ENCODE data around the gene RPE. TPM values are rescaled to one million over a fixed set of nuclear protein-coding genes. Genes with fewer than 3 reads are reported as not detected.

The RPE gene
- total RNA-seq, 1 experiment from 2014 or later = 94.9 TPM

GRCh38 chr2:210054696-210055095 lies 52.3 kb downstream of the RPE start:
- no peak for DNase-seq
- CTCF ChIA-PET = no interaction called here
- no peak for TF ChIP-seq CTCF (IDR thresholded peaks at IDR 0.05; ENCODE audit: unreplicated experiment)
- Mint-ChIP-seq H3K27ac (ENCODE audit: unreplicated experiment) (no peak overlapping the region), H3K27me3 (ENCODE audit: unreplicated experiment) (no peaks in the 10 kb centered on the region), H3K4me1 (ENCODE audit: low read depth, unreplicated experiment) (no peaks in the 10 kb centered on the region), H3K4me3 (ENCODE audit: low read depth, unreplicated experiment) (no peak overlapping the region), H3K36me3 (ENCODE audit: insufficient read depth, unreplicated experiment) (peaks cover 46% of the 10 kb centered on the region), H3K9me3 (ENCODE audit: low read depth, unreplicated experiment) (peaks cover 3% of the 10 kb centered on the region)
- no TSS peak for BruUV-seq (replicated peaks)
- intact Hi-C loops (cut with micrococcal nuclease; ENCODE audit: unreplicated experiment) = no loop called here

- DNase-seq = no peak
- no peak overlapping the region for H3K27ac Mint-ChIP-seq (ENCODE audit: unreplicated experiment)
- H3K27me3 Mint-ChIP-seq (ENCODE audit: unreplicated experiment) = no peaks in the 10 kb centered on the region
- H3K9me3 Mint-ChIP-seq (ENCODE audit: low read depth, unreplicated experiment) = peaks cover 3% of the 10 kb centered on the region
- CTCF ChIA-PET = no interaction called here
- intact Hi-C loops (cut with micrococcal nuclease; ENCODE audit: unreplicated experiment) = no loop called here
- peaks cover 46% of the 10 kb centered on the region for H3K36me3 Mint-ChIP-seq (ENCODE audit: insufficient read depth, unreplicated experiment)
- no TSS peak for BruUV-seq (replicated peaks)
- H3K4me1 Mint-ChIP-seq (ENCODE audit: low read depth, unreplicated experiment) = no peaks in the 10 kb centered on the region
- H3K4me3 Mint-ChIP-seq (ENCODE audit: low read depth, unreplicated experiment) = no peak overlapping the region
- TF ChIP-seq CTCF (IDR thresholded peaks at IDR 0.05; ENCODE audit: unreplicated experiment) = no peak
Observed at GRCh38 chr2:210055825-210056224, 53.4 kb downstream of the RPE start.

- no peak for DNase-seq
- intact Hi-C loops (cut with micrococcal nuclease; ENCODE audit: unreplicated experiment) = no loop called here
- H3K27ac Mint-ChIP-seq (ENCODE audit: unreplicated experiment) = no peak overlapping the region
- H3K36me3 Mint-ChIP-seq (ENCODE audit: insufficient read depth, unreplicated experiment) = peaks cover 13% of the 10 kb centered on the region
- no TSS peak for BruUV-seq (replicated peaks)
- CTCF ChIA-PET = no interaction called here
- H3K4me1 Mint-ChIP-seq (ENCODE audit: low read depth, unreplicated experiment) = no peaks in the 10 kb centered on the region
- H3K9me3 Mint-ChIP-seq (ENCODE audit: low read depth, unreplicated experiment) = no peaks in the 10 kb centered on the region
- no peak for TF ChIP-seq CTCF (IDR thresholded peaks at IDR 0.05; ENCODE audit: unreplicated experiment)
- no peak overlapping the region for H3K4me3 Mint-ChIP-seq (ENCODE audit: low read depth, unreplicated experiment)
- H3K27me3 Mint-ChIP-seq (ENCODE audit: unreplicated experiment) = no peaks in the 10 kb centered on the region
Observed at GRCh38 chr2:210063306-210063705, 60.9 kb downstream of the RPE start.

Other genes starting within 250 kb of the RPE start
- gene UNC80, start 230.8 kb upstream of the RPE start, total RNA-seq (2022) = not detected in 2 replicates
- 45.9 and 54.0 TPM in 2 replicates for gene KANSL1L, start 168.8 kb downstream of the RPE start, total RNA-seq (2022)
- 1.0 and 1.3 TPM in 2 replicates for gene ACADL, start 222.8 kb downstream of the RPE start, total RNA-seq (2022)

Data from Calu3 (cell line).